Right lobe of liver (tissue), 4 donors: Measurements from ENCODE around the gene IGSF9B.

Experiments
- CTCF ChIP-seq, 4 donors: fragments of 200-600 bp in 3 of 4; fragments of 450-650 bp in 1 of 4; IDR thresholded peaks; one replicate each; pipeline versions ENCODE4 v1.5.1 to v1.8.0; 2016 to 2022; ENCODE audit warnings: antibody characterized with exemption in 4 of 4, mild to moderate bottlenecking in 2 of 4
- POLR2A ChIP-seq: fragments of 450-650 bp; IDR thresholded peaks from one replicate; pipeline ENCODE4 v1.6.1; 2017; ENCODE audit warnings: antibody characterized with exemption, mild to moderate bottlenecking
- donor health status: DM: no; HTN: no; CAD: no.
- donor health status: DM: no; HTN: no; CAD: no.
- donor health status: DM: no; HTN: yes; CAD: no.

- TF ChIP-seq POLR2A (no peak), CTCF (IDR thresholded peaks at IDR 0.05) (no peak)
Observed at GRCh38 chr11:133952199-133953190, 4.3 kb downstream of the IGSF9B start.
